Fibroblast of lung (primary cell): ENCODE measurements around the gene SEC11A.

ENCODE experiments used
- CTCF ChIP-seq, 2 donors: IDR thresholded peaks in 1 of 2; conservative IDR thresholded peaks in 1 of 2; 1 replicate in 1 of 2; 2 replicates in 1 of 2; pipeline ENCODE4 v1.5.1; 2011 to 2012; ENCODE audit warnings: low read length in 2 of 2, control low read depth in 1 of 2, inconsistent platforms in 1 of 2, low read depth in 1 of 2, mild to moderate bottlenecking in 1 of 2
- EZH2 ChIP-seq: IDR thresholded peaks from 2 replicates; pipeline ENCODE4 v1.5.1; 2012; ENCODE audit warnings: low read length, control low read depth, mild to moderate bottlenecking; ENCODE audit errors: missing control alignments

- TF ChIP-seq CTCF (conservative IDR thresholded peaks at IDR 0.05 in 1 of 2, IDR thresholded peaks at IDR 0.05 in 1 of 2; ENCODE audit: low read depth in 1 of 2, low read length in 2 of 2) (no peak), EZH2 (no peak)
These were observed 81.6 kb downstream of the SEC11A start for GRCh38 chr15:84634228-84634837.
